K562 (cell line): ENCODE data around the gene PIM3. TPM values are rescaled to one million over a fixed set of nuclear protein-coding genes. Genes with fewer than 3 reads are reported as not detected.

Source experiments
- ADNP ChIP-seq: fragments of 200-800 bp; sonication (Bioruptor generic); IDR thresholded peaks from 2 replicates; pipeline ENCODE4 v1.6.1; 2016; ENCODE audit warnings: missing genetic modification characterization, missing compliant biosample characterization
- HDAC8 ChIP-seq: fragments of 450-650 bp; IDR thresholded peaks from 2 replicates; pipeline ENCODE4 v1.6.1; 2016; ENCODE audit warnings: mild to moderate bottlenecking, missing genetic modification characterization, moderate library complexity, missing compliant biosample characterization
- KLF13 ChIP-seq: fragments of 450-650 bp; IDR thresholded peaks from 2 replicates; pipeline ENCODE4 v1.6.1; 2016; ENCODE audit warnings: missing genetic modification characterization, low read depth, mild to moderate bottlenecking, missing compliant biosample characterization, moderate library complexity, borderline replicate concordance
- NFE2 ChIP-seq: IDR thresholded peaks from 2 replicates; pipeline ENCODE4 v1.6.1; 2014; ENCODE audit warnings: antibody characterized with exemption, low read depth
- PCBP2 ChIP-seq: fragments of 200-400 bp; formaldehyde crosslinking; IDR thresholded peaks from 2 replicates; pipeline ENCODE4 v1.6.1; 2018; ENCODE audit warnings: low read length, low read depth, mild to moderate bottlenecking, moderate library complexity; ENCODE audit not compliant: poor library complexity, severe bottlenecking
- POLR3A ChIP-seq: IDR thresholded peaks from 2 replicates; pipeline ENCODE4 v1.6.1; 2011; ENCODE audit warnings: borderline replicate concordance, mild to moderate bottlenecking, moderate library complexity; ENCODE audit not compliant: insufficient read length, insufficient read depth; ENCODE audit errors: extremely low read depth
- RNF2 ChIP-seq: sonication (generic); IDR thresholded peaks from 2 replicates; pipeline ENCODE4 v1.6.1; 2016
- SLC30A9 ChIP-seq: fragments of 250-450 bp; sonication (Bioruptor Pico); IDR thresholded peaks from 2 replicates; pipeline ENCODE4 v1.8.0; 2022; ENCODE audit warnings: mild to moderate bottlenecking, moderate library complexity
- SNRNP70 ChIP-seq: fragments of 200-400 bp; formaldehyde crosslinking; optimal IDR thresholded peaks from 2 replicates; pipeline ENCODE3; 2017; ENCODE audit warnings: low read depth, low read length
- SRF ChIP-seq, 2 experiments: fragments of 250-450, 450-650 bp in 1 of 2; sonication (Bioruptor Pico) in 1 of 2; sonication (generic) in 1 of 2; formaldehyde crosslinking; IDR thresholded peaks; 2 replicates each; pipeline versions ENCODE4 v1.5.0 to v1.5.1; 2020 to 2022; ENCODE audit warnings: mild to moderate bottlenecking in 1 of 2, missing genetic modification reagents in 1 of 2
- TAL1 ChIP-seq: fragments of 450-650 bp; IDR thresholded peaks from 2 replicates; pipeline ENCODE4 v1.6.1; 2016; ENCODE audit warnings: mild to moderate bottlenecking
- TARDBP ChIP-seq: fragments of 450-650 bp; IDR thresholded peaks from 2 replicates; pipeline ENCODE4 v1.6.1; 2016
- TCF3 ChIP-seq: sonication (generic); formaldehyde crosslinking; IDR thresholded peaks from 2 replicates; pipeline ENCODE4 v1.4.0; 2020; ENCODE audit warnings: mild to moderate bottlenecking, missing genetic modification reagents
- ZC3H4 ChIP-seq: sonication (generic); formaldehyde crosslinking; IDR thresholded peaks from 2 replicates; pipeline ENCODE4 v1.9.0; 2021; ENCODE audit warnings: missing genetic modification reagents, borderline replicate concordance
- ZNF133 ChIP-seq: fragments of 250-450 bp; sonication (Bioruptor Pico); IDR thresholded peaks from 2 replicates; pipeline ENCODE4 v1.4.0; 2020; ENCODE audit warnings: mild to moderate bottlenecking
- ZNF217 ChIP-seq: sonication (generic); formaldehyde crosslinking; IDR thresholded peaks from 2 replicates; pipeline ENCODE4 v1.8.0; 2022; ENCODE audit warnings: mild to moderate bottlenecking, missing genetic modification reagents
- ZNF766 ChIP-seq: fragments of 200-800 bp; sonication (Bioruptor generic); conservative IDR thresholded peaks from 2 replicates; pipeline ENCODE4 v1.6.1; 2016; ENCODE audit warnings: missing genetic modification characterization, missing compliant biosample characterization
- polyA plus RNA-seq, 8 experiments: library from polyadenylated mRNA; depleted of rRNA in 4 of 8; stranded (reverse) in 5 of 8; unstranded in 3 of 8; fragments of >200 nt; fragmentation: Nextera tagmentation in 2 of 8; fragmentation: Illumina TruSeq in 1 of 8; extraction: Ambion mirVana in 2 of 8; extraction: Trizol in 1 of 8; gene quantifications; 2 replicates each; pipeline versions ENCODE4 v1.2.1 to v1.2.3, GENCODE V29; 2011 to 2014; ENCODE audit warnings: inconsistent platforms in 1 of 8, missing spikeins in 1 of 8
- total RNA-seq, 7 experiments: library from RNA; depleted of rRNA in 6 of 7; stranded (reverse); fragments of >200 nt in 6 of 7; fragmentation: Illumina TruSeq in 2 of 7; extraction: Trizol in 2 of 7; gene quantifications; 2 replicates each; pipeline versions ENCODE4 v1.2.1 to v1.2.3, GENCODE V29; 2011 to 2021; ENCODE audit warnings: low replicate concordance in 1 of 7
- TF ChIP-seq, protein P1 (sequence below), 2 experiments: fragments of 200-800 bp in 1 of 2; sonication (Bioruptor generic) in 1 of 2; sonication (generic) in 1 of 2; formaldehyde crosslinking in 1 of 2; IDR thresholded peaks in 1 of 2; conservative IDR thresholded peaks in 1 of 2; 2 replicates each; pipeline versions ENCODE4 v1.5.0 to v1.6.1; 2016 to 2020; ENCODE audit warnings: missing compliant biosample characterization in 1 of 2, missing genetic modification characterization in 1 of 2, missing genetic modification reagents in 1 of 2
- TF ChIP-seq, protein P2 (sequence below): sonication (generic); formaldehyde crosslinking; IDR thresholded peaks from 2 replicates; pipeline ENCODE4 v1.8.0; 2022; ENCODE audit warnings: mild to moderate bottlenecking, missing genetic modification reagents
- TF ChIP-seq, protein P3 (sequence below): IDR thresholded peaks from 2 replicates; pipeline ENCODE4 v1.6.1; 2016; ENCODE audit warnings: missing genetic modification characterization, missing compliant biosample characterization

Gene PIM3
- total and polyA plus RNA-seq, 9 of the 15 experiments (the other 6 are each of a cell fraction or from before 2014, with no cell fraction given), result 0.24 to 40.5 (median 5.3) TPM

DNA sequence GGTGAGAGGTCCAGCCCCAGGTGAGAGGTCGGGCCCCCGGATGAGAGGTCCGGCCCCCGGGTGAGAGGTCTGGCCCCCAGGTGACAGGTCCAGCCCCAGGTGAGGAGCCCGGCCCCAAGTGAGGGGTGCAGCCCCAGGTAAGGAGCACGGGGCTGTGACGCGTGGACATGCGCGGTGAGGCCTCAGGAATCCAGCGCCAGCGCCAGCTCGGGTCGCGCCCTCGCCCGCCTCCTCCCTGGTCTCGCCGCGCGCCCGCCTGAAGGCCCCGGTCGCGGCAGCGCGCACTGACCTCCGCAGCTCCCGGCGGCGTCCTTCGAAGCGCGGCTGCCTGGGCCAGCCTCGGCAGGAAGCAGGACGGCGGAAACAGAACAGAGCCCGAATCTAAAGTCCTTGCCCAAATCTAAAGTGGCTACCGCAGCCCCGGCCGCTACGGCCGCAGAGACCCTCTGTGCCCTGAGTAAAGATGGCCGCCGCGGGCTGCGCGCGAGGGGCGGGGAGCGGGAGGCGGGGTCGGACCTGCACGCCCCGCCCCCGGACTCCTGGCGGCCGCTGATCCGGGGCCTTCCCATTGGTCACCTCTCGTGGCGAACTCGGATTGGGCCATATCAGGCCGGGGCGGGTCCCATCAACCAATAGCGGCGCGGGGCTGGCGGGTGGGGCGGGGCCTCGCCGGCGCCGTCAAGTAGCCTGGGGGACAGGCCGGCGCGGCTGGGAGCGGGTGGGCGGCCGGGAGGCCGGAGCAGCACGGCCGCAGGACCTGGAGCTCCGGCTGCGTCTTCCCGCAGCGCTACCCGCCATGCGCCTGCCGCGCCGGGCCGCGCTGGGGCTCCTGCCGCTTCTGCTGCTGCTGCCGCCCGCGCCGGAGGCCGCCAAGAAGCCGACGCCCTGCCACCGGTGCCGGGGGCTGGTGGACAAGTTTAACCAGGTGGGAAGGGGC is 42.3 kb upstream of the PIM3 start, which contains the start of the genes ALG12 and CRELD2 (continued):
- TF ChIP-seq, protein P1, sequence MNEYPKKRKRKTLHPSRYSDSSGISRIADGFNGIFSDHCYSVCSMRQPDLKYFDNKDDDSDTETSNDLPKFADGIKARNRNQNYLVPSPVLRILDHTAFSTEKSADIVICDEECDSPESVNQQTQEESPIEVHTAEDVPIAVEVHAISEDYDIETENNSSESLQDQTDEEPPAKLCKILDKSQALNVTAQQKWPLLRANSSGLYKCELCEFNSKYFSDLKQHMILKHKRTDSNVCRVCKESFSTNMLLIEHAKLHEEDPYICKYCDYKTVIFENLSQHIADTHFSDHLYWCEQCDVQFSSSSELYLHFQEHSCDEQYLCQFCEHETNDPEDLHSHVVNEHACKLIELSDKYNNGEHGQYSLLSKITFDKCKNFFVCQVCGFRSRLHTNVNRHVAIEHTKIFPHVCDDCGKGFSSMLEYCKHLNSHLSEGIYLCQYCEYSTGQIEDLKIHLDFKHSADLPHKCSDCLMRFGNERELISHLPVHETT (CRISPR knock-in tag; conservative IDR thresholded peaks at IDR 0.05 in 1 of 2, IDR thresholded peaks at IDR 0.05 in 1 of 2), result peak in 1 of 2 experiments; percentile 57; a peak in 1 of 4 replicates
- TF ChIP-seq NFE2 (no peak), ZNF217 (CRISPR knock-in tag) (no peak), ZNF133 (CRISPR knock-in tag) (no peak), POLR3A (no peak), PCBP2 (no peak), ADNP (tag) (no peak), RNF2 (no peak), HDAC8 (no peak), SLC30A9 (CRISPR knock-in tag) (no peak), TAL1 (no peak), ZC3H4 (CRISPR knock-in tag) (no peak), TCF3 (CRISPR knock-in tag) (no peak), SNRNP70 (no peak), SRF (CRISPR knock-in tag; IDR thresholded peaks at IDR 0.05) (no peak), KLF13 (no peak), TARDBP (no peak), ZNF766 (CRISPR knock-in tag) (peak; percentile 47; the same call in 1 of the 2 replicates)
- TF ChIP-seq, protein P2, sequence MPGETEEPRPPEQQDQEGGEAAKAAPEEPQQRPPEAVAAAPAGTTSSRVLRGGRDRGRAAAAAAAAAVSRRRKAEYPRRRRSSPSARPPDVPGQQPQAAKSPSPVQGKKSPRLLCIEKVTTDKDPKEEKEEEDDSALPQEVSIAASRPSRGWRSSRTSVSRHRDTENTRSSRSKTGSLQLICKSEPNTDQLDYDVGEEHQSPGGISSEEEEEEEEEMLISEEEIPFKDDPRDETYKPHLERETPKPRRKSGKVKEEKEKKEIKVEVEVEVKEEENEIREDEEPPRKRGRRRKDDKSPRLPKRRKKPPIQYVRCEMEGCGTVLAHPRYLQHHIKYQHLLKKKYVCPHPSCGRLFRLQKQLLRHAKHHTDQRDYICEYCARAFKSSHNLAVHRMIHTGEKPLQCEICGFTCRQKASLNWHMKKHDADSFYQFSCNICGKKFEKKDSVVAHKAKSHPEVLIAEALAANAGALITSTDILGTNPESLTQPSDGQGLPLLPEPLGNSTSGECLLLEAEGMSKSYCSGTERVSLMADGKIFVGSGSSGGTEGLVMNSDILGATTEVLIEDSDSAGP (CRISPR knock-in tag), result no peak
- TF ChIP-seq, protein P3, sequence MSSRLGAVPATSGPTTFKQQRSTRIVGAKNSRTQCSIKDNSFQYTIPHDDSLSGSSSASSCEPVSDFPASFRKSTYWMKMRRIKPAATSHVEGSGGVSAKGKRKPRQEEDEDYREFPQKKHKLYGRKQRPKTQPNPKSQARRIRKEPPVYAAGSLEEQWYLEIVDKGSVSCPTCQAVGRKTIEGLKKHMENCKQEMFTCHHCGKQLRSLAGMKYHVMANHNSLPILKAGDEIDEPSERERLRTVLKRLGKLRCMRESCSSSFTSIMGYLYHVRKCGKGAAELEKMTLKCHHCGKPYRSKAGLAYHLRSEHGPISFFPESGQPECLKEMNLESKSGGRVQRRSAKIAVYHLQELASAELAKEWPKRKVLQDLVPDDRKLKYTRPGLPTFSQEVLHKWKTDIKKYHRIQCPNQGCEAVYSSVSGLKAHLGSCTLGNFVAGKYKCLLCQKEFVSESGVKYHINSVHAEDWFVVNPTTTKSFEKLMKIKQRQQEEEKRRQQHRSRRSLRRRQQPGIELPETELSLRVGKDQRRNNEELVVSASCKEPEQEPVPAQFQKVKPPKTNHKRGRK (tag), result no peak
